NCI-H748 treated with DMSO at 0.1 percent for 48 hours (cell line): Measurements from ENCODE around the gene MASP1.
"Not testable (repeated sequence)": the region's sequence is repeated elsewhere in the genome, so short reads cannot be mapped to it uniquely, and the experiment has no call there.

Source experiments
- DNase-seq: peaks from one replicate; lab custom pipeline; 2025; lab: John Stamatoyannopoulos, UW

The MASP1 gene

DNA sequence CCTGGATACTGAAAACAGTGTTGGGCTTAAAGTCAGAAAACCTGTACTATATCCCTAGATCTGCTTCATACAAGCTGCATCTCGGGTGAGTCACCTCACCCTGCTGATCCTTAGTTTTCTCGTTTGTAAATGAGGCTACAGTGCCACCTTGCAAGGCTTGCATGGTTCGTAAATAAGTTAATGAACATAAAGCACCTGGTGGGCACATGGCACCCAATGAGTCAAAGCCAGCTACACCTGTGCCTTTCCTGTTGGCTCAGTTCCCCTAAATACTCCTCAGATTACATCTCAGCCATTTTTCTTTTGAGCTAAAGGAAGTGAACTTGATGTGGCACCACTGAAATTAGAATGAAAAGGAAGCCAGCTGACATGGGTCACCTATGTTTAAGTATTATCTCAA is 67.7 kb downstream of the MASP1 start:
- no peak for DNase-seq

DNA sequence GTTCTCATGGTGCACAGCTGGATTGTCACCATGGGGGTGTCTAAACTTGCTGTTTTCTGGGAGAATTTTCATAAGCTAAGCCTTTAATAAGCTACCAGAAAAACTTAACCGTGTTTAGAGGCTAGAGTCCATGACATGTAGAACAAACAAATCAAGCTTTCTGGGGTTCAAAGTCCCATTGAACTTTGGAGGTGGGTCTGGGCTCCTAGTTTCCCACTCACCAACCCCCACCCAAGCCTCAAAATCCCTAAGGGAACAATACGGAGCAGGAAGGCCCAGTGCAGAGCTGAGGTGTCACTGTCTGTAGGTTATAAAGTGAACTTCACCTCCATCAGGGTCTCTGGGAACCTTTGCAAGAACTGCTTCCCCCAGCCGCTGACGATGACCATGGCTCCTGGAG is 68.7 kb downstream of the MASP1 start:
- DNase-seq: no peak

DNA sequence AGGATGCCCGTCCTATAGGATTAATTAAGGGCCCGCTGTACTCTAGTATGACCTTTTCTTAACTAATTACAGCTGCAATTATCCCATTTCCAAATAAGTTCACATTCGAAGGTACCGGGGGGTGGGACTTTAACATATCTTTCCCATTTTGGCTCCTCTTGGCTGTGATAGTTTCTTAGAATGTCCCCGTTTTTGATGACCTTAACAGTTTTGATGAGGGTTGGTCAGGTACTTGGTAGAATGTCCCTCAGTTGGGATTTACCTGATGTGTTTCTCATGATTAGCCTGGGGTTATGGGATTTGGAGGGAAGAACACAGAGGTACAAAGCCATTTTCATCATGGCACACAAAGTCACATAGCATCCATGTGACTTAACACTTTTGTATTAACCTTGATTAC is 76.1 kb downstream of the MASP1 start:
- no peak for DNase-seq

DNA sequence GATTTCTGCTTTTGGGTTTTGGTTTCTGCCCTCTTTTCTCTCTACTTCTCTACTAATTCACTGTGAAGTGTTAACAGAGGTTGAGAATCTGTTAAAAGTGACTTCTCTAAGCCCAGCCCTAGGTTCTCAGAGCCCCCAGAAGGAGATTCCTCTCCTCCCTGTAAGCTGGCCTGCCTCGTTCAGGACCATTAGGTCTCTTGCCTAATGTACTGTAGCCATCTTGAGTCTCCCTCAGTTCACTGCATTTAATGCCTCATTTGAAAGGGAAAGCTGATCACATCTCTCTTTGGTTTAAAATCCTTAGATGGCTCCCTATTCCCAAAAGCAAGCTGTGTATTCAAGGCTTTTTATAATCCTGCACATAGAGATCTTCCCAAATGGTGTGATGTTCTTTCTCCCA is 77.9 kb downstream of the MASP1 start:
- DNase-seq: no peak

DNA sequence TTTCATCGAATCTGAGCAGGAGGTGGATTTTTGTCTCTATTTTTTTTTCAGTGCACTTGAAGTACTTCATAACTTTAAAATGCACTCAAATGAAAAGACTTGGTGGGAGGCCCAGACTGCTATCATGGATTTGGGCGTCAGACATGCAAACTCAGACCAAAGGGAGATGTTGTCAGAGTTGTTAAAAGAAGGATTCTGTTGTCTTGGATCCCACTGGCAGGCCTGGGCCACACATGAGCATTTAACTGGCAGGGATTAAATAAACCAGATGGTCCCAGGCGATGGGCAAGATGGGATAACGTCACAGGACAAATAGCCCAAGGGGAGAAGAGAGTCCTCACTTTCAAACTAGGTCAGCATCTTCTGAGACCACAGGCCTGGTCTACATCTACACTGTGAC is 78.8 kb downstream of the MASP1 start:
- no peak for DNase-seq

DNA sequence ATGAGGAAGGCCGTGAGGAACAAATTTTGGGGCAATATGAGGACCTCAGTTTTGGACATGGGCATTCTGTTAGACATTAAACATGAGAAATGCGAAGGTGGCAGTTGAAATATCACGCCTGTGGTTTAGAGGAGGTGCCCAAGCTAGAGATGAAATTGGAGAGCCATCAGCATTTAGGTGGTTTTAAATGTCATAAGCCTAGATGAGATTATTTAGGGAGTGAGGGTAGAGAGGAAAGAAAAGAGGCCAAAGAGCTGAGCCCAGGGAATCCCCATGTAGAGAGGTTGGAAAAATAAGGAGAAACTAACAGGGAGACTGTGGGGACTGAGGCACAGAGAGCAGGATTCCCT is 79.4 kb downstream of the MASP1 start:
- DNase-seq: no peak

DNA sequence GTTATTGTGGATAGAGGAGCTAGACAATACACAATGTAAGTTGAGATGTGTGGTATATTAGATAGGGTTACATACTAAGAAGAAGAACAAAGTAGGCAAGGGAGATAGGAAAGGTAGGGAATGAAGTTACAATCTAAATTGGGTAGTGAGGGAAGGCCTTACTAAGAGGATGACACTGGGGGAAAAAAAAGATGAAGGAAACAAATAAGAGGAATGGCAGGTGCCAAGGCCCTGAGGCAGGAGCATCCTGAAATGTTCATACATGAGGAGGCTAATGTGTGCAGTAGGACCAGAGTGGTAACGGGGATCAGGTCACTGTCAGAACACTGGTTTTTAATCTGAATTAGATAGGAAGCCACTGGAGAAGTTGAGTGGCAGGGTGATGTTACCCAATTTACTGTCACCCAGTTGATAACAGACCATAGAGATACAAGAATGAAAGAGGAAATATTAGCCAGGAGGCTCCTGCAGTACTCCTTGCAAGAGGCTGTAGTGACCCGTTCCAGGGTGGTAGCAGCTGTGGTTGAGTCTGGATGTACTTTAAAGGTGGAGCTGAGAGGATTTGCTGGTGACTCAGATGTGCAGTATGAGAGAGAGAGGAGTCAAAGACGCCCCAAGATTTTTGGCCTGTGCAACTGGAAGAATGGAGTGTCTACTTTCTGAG is 79.9 kb downstream of the MASP1 start:
- no peak for DNase-seq

DNA sequence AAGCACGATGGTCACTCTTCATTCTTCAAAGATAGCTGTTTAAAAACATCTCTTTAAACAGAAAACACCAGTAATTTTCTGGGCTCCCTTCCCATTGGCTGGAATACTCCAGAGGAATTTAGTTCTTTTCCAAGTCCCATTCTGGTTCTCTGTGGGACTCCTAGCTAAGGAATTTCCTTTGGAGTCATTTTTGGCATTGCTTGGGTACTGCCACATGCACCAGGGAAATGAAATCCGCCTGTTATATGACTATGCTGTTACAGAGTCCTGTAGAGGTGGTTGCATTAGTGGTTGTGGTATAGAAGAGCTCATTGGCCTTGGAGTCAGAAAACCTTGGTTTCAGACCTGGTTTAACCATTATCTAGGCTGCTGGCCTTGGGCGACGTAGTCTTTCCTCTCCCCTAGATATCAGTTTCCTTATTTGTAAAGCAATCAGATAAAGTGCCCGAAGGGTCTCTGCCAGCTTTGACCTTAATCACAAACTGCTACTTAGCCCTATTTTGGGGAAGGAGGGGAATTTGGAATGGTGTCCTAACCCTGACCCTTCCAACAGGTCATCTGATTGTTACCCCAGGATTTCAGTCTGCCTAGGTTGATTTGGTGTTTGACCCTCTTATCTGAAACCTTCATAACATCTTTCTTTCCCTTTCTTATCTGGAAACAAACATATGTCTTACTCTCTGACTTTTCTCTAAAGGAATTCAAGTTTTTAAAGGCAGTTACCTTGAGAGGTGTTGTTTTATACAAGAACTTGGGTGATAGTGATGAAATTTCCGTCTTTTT is 80.8 kb downstream of the MASP1 start:
- DNase-seq: no peak

DNA sequence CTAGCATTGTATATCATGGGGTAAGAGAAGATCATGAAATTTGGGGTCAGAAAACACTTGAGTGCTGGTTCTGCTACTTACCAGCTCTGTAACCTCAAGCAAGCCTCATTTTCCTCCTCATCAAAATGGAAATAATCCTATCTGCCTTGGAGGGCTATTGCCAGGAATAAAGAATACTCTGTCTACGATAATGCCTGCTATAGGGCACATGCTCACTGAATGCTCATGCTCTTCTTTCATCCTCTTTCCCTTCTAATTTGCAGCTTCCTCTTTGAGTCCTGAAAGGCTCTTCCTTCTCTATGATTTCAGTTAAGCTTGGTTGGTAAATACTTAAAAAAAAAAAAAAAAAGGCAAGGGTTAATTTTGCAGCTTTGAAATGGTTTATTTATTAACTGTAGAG is 81.4 kb downstream of the MASP1 start:
- DNase-seq: no peak

DNA sequence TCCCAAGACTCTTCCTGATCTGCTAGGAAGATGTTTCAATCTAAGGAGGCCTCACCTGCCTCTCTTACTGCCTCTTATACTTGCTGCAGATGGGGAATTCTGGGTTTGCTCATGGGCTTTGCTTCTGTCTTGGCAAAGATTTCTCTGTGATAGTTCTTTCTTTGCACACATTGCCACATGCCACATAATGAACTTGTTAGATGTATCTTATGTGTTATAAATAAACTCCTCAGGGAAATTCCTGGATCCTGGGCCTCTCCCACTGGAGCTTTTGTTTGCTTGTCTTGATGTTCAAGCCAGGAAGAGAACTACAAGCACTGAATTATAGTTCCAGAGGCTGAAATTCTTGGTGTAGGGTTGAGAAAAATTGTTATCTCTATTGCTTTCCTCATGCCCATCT is 82.0 kb downstream of the MASP1 start:
- DNase-seq: no peak

DNA sequence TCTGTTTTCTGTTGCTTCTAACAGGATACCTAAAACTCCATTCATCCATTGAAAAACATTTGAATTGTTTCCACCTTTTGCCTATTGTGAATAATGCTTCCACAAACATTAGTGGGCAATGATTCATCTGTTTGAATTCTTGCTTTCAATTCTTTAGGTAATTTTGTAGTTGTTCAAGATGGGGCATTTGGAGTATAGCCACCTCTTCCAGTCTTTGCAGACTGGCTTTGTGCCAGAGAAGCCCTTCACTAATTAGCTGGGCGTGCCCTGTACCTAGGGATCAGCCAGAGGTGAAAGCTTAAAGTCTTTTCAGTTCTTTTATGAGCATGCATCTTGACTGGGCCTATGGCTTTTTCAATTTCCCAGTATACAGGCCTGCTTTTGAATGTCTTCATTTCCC is 83.4 kb downstream of the MASP1 start:
- no peak for DNase-seq

DNA sequence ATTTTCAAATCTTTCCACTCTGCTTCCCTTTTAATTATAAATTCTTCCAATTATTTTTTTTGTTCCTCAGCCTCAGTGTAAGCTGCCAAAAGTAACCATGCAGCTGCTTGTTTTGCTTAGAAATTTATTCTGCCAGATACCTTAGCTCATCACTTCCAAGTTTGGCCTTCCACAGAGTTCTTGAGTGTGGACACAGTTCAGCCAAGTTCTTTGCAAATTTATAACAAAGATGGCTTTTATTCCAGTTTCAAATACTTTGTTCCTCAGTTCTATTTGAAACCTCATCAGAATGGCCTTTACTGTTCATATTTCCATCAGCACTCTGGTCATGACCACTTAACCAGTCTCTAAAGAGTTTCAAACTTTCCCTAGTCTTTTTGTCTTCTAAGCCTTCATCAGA is 83.9 kb downstream of the MASP1 start:
- DNase-seq: no peak

DNA sequence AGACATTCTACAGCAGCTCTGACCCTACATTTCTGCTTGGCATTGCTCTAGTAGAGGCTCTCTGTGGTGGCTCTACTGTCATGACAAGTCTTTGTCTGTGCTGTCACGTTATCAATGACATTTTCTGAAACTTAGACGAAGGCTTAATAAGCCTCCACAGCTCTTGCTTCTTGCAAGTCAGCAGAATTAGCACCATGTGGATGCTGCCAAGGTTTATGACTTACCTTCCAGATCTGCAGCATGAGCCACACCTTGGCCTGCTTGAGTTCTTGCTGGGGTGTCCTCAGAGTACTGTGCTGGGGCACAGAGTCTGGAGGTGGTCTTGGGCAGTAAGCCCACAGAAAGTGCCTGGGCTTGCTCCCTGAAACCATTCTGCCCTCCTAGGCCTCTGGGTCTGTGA is 84.5 kb downstream of the MASP1 start:
- no peak for DNase-seq

DNA sequence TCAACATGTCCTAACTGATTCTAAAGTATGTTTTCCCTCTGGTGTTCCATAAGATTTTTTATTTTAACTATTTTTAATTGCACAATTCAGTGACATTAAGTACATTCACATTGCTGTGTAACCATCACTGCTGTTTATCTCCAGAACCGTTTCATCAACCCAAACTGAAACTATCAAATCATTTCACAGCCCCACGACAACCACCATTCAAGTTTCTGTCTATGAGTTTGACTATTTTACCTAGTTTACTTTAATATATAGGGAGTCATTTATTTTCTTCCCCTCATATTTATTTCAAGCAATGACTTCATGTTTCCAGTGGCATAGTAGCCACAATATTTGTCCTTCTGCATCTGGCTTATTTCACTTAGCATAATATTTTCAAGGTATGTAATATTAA is 85.9 kb downstream of the MASP1 start:
- DNase-seq: no peak

DNA sequence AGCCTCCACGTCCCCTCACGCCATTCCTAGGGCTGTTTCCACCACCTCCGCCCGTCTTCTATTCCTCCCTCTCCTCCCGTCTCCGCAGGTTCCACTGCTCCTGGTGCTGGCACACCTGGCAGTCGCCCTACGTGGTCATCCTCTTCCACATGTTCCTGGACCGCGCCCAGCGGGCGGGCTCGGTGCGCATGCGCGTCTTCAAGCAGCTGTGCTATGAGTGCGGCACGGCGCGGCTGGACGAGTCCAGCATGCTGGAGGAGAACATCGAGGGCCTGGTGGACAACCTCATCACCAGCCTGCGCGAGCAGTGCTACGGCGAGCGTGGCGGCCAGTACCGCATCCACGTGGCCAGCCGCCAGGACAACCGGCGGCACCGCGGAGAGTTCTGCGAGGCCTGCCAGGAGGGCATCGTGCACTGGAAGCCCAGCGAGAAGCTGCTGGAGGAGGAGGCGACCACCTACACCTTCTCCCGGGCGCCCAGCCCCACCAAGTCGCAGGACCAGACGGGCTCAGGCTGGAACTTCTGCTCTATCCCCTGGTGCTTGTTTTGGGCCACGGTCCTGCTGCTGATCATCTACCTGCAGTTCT is 92.0 kb downstream of the MASP1 start:
- not testable (repeated sequence) for DNase-seq

DNA sequence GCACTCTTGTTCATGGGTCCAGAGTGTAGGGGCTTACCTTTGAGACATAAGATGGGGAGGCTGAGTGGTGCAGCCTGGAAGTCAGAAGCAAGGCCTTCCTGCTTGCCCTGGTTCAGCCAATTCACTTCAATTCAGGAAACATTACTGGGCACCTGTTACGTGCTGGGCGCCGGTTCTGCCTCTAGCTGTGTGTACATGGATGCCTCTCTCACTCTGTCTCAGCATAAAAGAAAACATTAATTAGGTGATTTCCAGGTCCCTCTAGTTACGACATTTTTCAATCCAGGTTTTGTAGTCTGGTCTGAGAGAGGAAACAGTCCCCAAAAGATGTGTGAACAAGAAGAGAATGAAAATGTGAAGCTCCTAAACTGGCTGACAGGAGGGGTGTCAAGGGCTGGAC is 93.0 kb downstream of the MASP1 start:
- no peak for DNase-seq

DNA sequence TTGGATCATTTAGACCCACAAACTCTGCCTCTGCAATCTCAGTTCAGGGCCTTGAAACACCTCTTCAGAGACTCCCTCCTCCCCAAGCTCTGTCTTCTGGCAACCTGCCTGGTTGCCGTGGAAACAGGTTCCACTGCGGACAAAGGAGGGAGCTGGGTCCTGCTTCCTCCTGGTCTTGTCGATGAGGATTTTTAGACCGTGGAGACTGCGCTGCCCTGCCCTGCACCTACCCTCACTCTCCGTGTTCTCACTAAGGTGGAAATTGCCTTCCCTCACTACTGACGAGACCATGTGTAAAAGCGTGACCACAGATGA is 94.2 kb downstream of the MASP1 start, which contains the start of gene RTP1:
Gene RTP1 (plus strand): TSS at position 152 of the 315 bp plus-strand sequence. CDS start 30 bp downstream, at position 182.
- DNase-seq: no peak

DNA sequence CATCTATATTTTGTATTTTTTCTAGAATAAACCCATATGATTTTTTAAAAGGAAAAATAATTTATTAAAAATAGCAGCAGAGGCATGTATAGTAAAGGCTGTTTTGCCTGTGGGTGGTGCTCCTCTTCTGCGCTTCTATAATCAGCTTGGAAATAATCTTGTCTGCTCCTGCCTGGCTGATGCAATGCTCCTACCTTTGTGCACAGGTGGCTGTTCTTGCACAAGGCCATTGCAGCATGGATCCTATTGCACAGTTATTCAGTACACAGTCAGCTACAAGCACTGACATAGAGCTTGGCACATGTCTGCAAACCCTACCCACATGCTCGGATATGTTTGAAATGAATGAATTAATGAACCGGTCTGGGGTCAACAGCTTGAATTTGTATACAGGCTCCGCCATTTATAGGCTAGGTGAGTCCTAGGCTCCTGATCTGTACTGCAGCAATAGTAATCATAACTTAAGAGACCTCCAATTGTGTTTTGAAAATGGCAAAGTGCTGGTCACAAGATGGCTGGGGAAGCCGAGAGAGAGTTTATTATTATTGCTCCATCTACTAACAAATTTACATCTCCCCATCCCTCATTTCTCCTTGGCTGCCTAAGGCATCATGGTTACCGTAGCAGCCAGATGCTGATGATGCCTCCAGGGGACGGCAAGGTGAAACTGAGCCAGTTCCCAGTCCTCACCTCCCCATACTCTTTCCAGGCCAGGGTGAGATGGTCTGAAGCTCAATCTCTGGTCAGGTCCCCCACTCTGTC is 94.8 kb downstream of the MASP1 start:
- DNase-seq: no peak

DNA sequence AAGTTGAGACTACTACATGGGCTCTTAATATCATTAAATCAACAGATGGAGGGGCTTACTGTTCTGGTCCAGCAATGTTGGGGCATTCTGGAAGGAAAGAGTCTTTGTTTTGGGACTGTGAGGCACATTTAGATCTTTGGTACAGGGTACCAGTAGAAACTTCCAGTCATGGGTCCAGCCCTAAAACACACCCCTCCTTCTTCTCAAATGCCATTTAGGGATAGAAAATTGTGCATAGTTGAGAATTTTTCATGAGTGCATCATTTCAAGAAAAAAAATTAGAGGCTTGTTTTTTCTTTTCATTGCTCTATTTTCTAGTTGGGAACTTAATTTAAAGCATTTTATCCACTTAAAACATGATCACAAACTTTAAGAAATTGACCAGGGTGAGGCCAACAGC is 98.4 kb downstream of the MASP1 start:
- no peak for DNase-seq

DNA sequence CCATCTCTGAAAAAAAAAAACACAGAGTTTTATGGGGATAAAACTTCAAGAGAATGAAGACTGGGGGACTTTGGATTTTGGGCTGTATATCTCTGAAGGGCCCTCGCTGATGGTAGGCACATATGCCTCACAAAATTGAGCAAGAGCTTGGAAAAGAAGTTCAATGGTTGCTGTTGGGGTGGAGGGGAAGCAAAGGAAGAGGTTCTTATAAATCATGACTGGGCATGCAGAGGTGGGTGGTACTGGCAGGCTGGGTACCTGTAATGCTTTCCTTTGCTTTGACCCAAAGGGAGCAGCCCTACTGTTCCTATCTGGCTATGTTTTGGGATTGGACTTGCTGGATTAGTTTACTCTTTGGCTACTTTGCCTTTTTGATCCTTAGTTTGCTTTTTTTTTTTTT is 100.3 kb downstream of the MASP1 start:
- DNase-seq: no peak

DNA sequence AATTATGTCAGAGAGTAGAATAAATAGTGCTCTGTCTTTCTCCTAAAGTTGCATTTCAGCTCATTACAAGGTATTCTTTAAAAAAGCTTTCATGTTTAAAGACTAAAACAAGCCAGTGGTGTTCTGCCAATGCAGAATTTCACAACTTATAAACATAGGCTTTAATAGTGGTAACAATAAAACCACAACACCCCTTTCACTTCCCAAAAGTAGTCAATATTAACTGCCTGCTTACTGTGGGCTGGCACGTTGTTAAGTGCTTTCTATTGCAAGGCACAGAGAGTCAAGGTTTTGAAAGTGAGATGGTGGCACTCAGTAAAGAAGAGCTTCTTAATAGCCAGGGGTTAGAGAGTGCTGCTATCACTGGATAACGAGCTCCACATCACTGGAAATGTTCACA is 102.6 kb downstream of the MASP1 start:
- no peak for DNase-seq

DNA sequence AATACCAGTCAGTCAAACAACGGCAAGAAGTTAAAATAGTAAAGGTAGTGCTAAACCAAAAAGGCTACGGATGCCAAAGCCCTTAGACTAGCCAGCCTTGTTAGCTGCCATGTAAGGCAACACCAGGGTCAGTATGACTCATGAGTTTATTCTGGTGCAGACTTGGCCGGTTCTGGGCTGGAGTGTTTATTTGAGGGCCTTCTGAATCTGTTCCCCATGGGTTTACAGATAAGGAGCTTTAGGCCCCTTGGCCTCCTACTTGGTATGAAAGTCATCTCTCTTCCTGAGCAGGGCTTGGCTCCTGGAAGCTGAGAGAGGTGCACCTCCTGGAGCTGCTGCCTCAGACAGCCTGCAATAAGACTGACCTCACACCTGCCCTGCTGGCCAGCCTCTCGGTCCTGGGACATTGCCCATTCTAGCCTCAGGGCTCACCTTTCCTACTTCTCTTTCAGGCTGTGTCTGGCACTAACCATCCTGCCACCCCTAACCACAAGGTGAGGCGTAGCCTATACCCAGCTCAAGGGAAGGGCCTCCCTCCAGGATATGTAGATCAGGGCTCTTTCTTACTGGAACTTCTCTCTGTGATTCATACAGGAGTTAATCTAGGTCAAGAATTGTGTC is 104.6 kb downstream of the MASP1 start:
- no peak for DNase-seq

DNA sequence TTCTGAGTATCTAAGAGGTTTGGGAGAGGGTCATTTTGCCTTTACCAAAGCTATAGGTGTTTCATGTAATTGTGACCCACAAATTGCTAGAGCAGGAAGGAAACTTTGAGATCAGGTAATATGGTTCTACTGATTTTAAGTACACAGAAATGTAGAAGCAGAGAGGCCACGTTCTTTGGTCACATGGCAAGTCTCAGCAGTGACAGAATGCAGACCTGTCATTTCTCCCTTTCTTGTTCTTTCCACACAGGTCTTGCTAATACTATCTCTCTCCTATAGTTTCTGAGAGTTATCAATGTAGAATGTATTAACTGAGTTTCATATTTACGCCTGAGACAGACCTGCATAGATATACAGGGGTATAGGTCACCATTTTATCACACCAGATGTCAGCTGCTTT is 105.2 kb downstream of the MASP1 start:
- no peak for DNase-seq
